Lower leg skin (tissue), 3 donors: ENCODE data around the gene OR9G1.
"Not testable (repeated sequence)": the region's sequence is repeated elsewhere in the genome, so short reads cannot be mapped to it uniquely, and the experiment has no call there.

ENCODE experiments used
- POLR2A ChIP-seq, 2 donors: fragments of 450-650 bp; IDR thresholded peaks; one replicate each; pipeline ENCODE4 v1.6.1; 2016 to 2017; ENCODE audit warnings: antibody characterized with exemption in 2 of 2, mild to moderate bottlenecking in 1 of 2, moderate library complexity in 1 of 2
- TF ChIP-seq, protein P1 (sequence below), 3 donors: fragments of 450-650 bp; IDR thresholded peaks; one replicate each; pipeline ENCODE4 v1.5.1; 2016; ENCODE audit warnings: antibody characterized with exemption in 3 of 3, mild to moderate bottlenecking in 3 of 3, moderate library complexity in 2 of 3

GRCh38 chr11:56691179-56691578 lies 7.7 kb upstream of the OR9G1 start:
- TF ChIP-seq, protein P1, sequence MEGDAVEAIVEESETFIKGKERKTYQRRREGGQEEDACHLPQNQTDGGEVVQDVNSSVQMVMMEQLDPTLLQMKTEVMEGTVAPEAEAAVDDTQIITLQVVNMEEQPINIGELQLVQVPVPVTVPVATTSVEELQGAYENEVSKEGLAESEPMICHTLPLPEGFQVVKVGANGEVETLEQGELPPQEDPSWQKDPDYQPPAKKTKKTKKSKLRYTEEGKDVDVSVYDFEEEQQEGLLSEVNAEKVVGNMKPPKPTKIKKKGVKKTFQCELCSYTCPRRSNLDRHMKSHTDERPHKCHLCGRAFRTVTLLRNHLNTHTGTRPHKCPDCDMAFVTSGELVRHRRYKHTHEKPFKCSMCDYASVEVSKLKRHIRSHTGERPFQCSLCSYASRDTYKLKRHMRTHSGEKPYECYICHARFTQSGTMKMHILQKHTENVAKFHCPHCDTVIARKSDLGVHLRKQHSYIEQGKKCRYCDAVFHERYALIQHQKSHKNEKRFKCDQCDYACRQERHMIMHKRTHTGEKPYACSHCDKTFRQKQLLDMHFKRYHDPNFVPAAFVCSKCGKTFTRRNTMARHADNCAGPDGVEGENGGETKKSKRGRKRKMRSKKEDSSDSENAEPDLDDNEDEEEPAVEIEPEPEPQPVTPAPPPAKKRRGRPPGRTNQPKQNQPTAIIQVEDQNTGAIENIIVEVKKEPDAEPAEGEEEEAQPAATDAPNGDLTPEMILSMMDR (IDR thresholded peaks at IDR 0.05): not testable (repeated sequence)
- not testable (repeated sequence) for TF ChIP-seq POLR2A (IDR thresholded peaks at IDR 0.05)
